Measurements from ENCODE around the gene KIAA1614. TPM values are rescaled to one million over a fixed set of nuclear protein-coding genes. Genes with fewer than 3 reads are reported as not detected.

Gene KIAA1614
- total and polyA plus RNA-seq, 4 donors = 2.1 to 6.4 (median 4.5) TPM

DNA sequence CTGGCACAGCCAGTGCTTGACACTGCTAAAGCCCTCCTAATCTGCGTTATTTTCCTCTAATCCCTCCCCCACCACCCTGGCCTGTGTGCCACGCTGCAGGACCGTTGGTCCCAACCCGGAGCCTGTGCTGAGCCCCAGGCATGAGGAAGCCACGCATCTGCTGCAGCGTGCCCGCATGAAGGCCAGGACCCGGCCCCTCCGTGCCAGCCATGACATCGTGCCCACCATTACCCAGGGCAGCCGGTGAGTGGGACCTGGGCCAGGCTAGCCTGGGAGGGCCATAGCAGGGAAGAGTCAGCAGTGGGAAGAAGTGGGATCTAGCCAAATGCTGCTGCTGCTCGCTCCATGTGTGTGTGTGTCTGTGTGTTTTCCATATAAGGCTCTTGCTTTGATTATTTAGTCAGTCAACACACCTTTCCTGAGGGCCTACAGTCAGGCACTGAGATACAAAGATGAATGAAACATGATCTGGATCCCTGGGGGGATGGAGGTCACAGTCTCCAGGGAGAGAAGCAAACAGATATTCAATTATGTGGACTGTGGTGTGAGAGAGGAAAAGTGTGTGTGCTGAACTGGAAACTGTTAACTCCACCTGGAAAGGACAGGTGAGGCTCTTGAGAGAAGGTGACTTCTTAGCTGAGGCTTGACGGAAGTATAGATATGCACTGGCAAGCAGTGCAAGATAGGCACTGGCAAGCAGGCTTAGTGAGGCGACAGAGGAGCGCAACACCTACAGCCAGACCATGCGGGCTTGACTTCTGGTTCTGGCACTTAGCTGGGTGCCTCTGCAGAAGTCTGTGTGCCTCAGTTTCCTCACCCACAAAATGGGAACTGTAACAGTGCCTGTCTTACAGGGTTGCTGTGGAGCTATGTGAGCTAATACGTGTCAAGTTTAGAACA is 15.9 kb downstream of the KIAA1614 start:
- Histone ChIP-seq H3K27ac (ENCODE audit: low read depth in 1 of 2, low read length in 1 of 2) (no peak overlapping the region), H3K9ac (ENCODE audit: insufficient read depth in 1 of 2, low read length in 2 of 2) (peak overlapping the region in 1 of 2 donors; percentile 30), H3K36me3 (ENCODE audit: control insufficient read depth in 4 of 4, insufficient read depth in 4 of 4, low read length in 4 of 4) (peaks cover 0 to 24% (median 11%) of the 10 kb centered on the region in 4 donors), H3K4me1 (ENCODE audit: control insufficient read depth in 5 of 5, insufficient read depth in 5 of 5, low read length in 5 of 5) (peaks cover 3 to 66% (median 44%) of the 10 kb centered on the region in 5 donors), H3K4me3 (no peak overlapping the region), H3K27me3 (ENCODE audit: control insufficient read depth in 3 of 3, insufficient read depth in 3 of 3, low read length in 2 of 3) (no peaks in the 10 kb centered on the region), H3K9me3 (ENCODE audit: control insufficient read depth in 4 of 4, insufficient read depth in 3 of 4, low read length in 3 of 4) (no peaks in the 10 kb centered on the region)
- TF ChIP-seq, protein P1, sequence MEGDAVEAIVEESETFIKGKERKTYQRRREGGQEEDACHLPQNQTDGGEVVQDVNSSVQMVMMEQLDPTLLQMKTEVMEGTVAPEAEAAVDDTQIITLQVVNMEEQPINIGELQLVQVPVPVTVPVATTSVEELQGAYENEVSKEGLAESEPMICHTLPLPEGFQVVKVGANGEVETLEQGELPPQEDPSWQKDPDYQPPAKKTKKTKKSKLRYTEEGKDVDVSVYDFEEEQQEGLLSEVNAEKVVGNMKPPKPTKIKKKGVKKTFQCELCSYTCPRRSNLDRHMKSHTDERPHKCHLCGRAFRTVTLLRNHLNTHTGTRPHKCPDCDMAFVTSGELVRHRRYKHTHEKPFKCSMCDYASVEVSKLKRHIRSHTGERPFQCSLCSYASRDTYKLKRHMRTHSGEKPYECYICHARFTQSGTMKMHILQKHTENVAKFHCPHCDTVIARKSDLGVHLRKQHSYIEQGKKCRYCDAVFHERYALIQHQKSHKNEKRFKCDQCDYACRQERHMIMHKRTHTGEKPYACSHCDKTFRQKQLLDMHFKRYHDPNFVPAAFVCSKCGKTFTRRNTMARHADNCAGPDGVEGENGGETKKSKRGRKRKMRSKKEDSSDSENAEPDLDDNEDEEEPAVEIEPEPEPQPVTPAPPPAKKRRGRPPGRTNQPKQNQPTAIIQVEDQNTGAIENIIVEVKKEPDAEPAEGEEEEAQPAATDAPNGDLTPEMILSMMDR (IDR thresholded peaks at IDR 0.05; ENCODE audit: control extremely low read depth, extremely low read depth) = no peak
- 87 to 90% methylated on average over 17 of the region's 17 CpGs for WGBS, 2 donors
- ATAC-seq (ENCODE audit: insufficient read depth, low FRiP score) (no peak), DNase-seq (no peak)

DNA sequence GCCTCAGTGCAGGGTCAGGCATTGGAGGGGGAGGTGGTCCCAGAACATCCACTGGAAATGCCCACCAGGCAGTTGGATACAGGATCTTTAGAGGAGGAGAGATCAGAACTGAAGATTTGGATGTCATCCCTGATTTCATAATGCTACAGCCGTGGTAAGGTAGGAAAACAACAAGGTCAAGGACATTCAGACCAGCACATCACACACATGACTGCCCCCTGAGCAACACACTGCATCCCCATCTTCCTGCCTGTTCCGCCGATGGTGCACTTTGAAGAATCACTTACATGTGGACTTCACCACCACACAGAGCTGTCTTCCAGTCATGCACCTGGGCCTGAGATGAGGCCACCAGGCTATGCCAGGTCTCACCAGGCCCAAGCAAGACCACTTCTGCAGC is 16.7 kb downstream of the KIAA1614 start:
- Histone ChIP-seq H3K9me3 (ENCODE audit: control insufficient read depth in 4 of 4, insufficient read depth in 3 of 4, low read length in 3 of 4) (no peaks in the 10 kb centered on the region), H3K4me1 (ENCODE audit: control insufficient read depth in 5 of 5, insufficient read depth in 5 of 5, low read length in 5 of 5) (peaks cover 3 to 64% (median 44%) of the 10 kb centered on the region in 5 donors), H3K27me3 (ENCODE audit: control insufficient read depth in 3 of 3, insufficient read depth in 3 of 3, low read length in 2 of 3) (no peaks in the 10 kb centered on the region), H3K36me3 (ENCODE audit: control insufficient read depth in 4 of 4, insufficient read depth in 4 of 4, low read length in 4 of 4) (peaks cover 0 to 24% (median 12%) of the 10 kb centered on the region in 4 donors), H3K9ac (ENCODE audit: insufficient read depth in 1 of 2, low read length in 2 of 2) (peak overlapping the region in 1 of 2 donors; percentile 30), H3K4me3 (no peak overlapping the region), H3K27ac (ENCODE audit: low read depth in 1 of 2, low read length in 1 of 2) (no peak overlapping the region)
- TF ChIP-seq, protein P1 (IDR thresholded peaks at IDR 0.05; ENCODE audit: control extremely low read depth, extremely low read depth) = no peak
- WGBS, 2 donors = 89 to 90% methylated on average over 3 of the region's 3 CpGs
- no peak for DNase-seq
- no peak for ATAC-seq (ENCODE audit: insufficient read depth, low FRiP score)

DNA sequence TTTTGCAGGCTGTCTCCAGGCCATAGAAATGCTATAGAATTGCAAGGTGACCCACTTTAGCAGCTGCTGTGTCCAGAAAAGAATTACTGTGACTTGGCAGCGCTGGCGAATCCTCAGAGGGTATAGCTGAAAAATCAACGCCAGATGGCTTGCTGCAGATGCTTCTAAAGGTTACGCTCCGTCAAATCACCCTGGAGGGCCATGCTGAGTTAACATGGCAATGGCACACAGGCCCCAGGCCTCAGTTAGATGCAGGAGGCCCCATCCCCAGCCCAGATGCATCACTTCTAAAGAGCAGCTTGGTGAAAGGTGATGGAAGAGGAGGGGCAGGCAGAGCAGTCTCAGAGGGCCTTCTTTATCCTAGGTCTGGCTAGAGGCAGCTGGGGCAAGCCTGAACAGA is 18.0 kb downstream of the KIAA1614 start:
- TF ChIP-seq, protein P1 (IDR thresholded peaks at IDR 0.05; ENCODE audit: control extremely low read depth, extremely low read depth) = no peak
- Histone ChIP-seq H3K27me3 (ENCODE audit: control insufficient read depth in 3 of 3, insufficient read depth in 3 of 3, low read length in 2 of 3) (no peaks in the 10 kb centered on the region), H3K27ac (ENCODE audit: low read depth in 1 of 2, low read length in 1 of 2) (no peak overlapping the region), H3K4me3 (no peak overlapping the region), H3K9ac (ENCODE audit: insufficient read depth in 1 of 2, low read length in 2 of 2) (no peak overlapping the region), H3K9me3 (ENCODE audit: control insufficient read depth in 4 of 4, insufficient read depth in 3 of 4, low read length in 3 of 4) (peaks cover 0 to 3% (median 0%) of the 10 kb centered on the region in 4 donors), H3K36me3 (ENCODE audit: control insufficient read depth in 4 of 4, insufficient read depth in 4 of 4, low read length in 4 of 4) (peaks cover 0 to 24% (median 13%) of the 10 kb centered on the region in 4 donors), H3K4me1 (ENCODE audit: control insufficient read depth in 5 of 5, insufficient read depth in 5 of 5, low read length in 5 of 5) (peaks cover 3 to 55% (median 35%) of the 10 kb centered on the region in 5 donors)
- DNase-seq (no peak), ATAC-seq (ENCODE audit: insufficient read depth, low FRiP score) (no peak)
- WGBS, 2 donors = 97 to 99% methylated on average over 5 of the region's 5 CpGs
